Activated naive CD8-positive, alpha-beta T cell treated with anti-CD3 and anti-CD28 coated beads, Interleukin-2, amount 50 U/mL, for 16 hours (primary cell): ENCODE data around the gene SRPRB.

ENCODE experiments used
- DNase-seq: peaks from one replicate; pipeline ENCODE4 v3.0.0-alpha.2; 2020; ENCODE audit warnings: low read depth, low spot score

The SRPRB gene

GRCh38 chr3:133805702-133806475, at the start of gene SRPRB:
Gene SRPRB (plus strand): TSS chr3:133805815. CDS start chr3:133805849, 34 bp downstream.
- DNase-seq: peak; percentile 92

GRCh38 chr3:133756716-133757694, 48.6 kb upstream of the SRPRB start:
- DNase-seq: no peak

- DNase-seq: no peak
Observed at GRCh38 chr3:133757701-133758567, 47.7 kb upstream of the SRPRB start.

GRCh38 chr3:133758568-133758928, 47.1 kb upstream of the SRPRB start:
- no peak for DNase-seq

GRCh38 chr3:133758964-133759739, 46.5 kb upstream of the SRPRB start:
- DNase-seq: no peak

GRCh38 chr3:133759740-133760305, 45.8 kb upstream of the SRPRB start:
- DNase-seq: no peak

GRCh38 chr3:133760916-133761315, 44.7 kb upstream of the SRPRB start:
- no peak for DNase-seq

- no peak for DNase-seq
Observed at GRCh38 chr3:133761605-133762484, 43.8 kb upstream of the SRPRB start.

GRCh38 chr3:133762539-133762938, 43.1 kb upstream of the SRPRB start:
- no peak for DNase-seq

GRCh38 chr3:133763797-133764683, 41.6 kb upstream of the SRPRB start:
- no peak for DNase-seq

GRCh38 chr3:133765256-133765655, 40.4 kb upstream of the SRPRB start:
- DNase-seq: no peak

- no peak for DNase-seq
Observed at GRCh38 chr3:133767607-133768006, 38.0 kb upstream of the SRPRB start.

- DNase-seq: no peak
Observed at GRCh38 chr3:133769536-133769935, 36.1 kb upstream of the SRPRB start.

- DNase-seq: no peak
Observed at GRCh38 chr3:133773732-133774131, 31.9 kb upstream of the SRPRB start.

GRCh38 chr3:133775309-133775708, 30.3 kb upstream of the SRPRB start:
- no peak for DNase-seq

- DNase-seq: no peak
Observed at GRCh38 chr3:133775835-133776234, 29.8 kb upstream of the SRPRB start.

GRCh38 chr3:133776794-133777438, 28.7 kb upstream of the SRPRB start:
- DNase-seq: no peak
